Measurements from ENCODE around the gene PARS2.

PARS2 gene

DNA sequence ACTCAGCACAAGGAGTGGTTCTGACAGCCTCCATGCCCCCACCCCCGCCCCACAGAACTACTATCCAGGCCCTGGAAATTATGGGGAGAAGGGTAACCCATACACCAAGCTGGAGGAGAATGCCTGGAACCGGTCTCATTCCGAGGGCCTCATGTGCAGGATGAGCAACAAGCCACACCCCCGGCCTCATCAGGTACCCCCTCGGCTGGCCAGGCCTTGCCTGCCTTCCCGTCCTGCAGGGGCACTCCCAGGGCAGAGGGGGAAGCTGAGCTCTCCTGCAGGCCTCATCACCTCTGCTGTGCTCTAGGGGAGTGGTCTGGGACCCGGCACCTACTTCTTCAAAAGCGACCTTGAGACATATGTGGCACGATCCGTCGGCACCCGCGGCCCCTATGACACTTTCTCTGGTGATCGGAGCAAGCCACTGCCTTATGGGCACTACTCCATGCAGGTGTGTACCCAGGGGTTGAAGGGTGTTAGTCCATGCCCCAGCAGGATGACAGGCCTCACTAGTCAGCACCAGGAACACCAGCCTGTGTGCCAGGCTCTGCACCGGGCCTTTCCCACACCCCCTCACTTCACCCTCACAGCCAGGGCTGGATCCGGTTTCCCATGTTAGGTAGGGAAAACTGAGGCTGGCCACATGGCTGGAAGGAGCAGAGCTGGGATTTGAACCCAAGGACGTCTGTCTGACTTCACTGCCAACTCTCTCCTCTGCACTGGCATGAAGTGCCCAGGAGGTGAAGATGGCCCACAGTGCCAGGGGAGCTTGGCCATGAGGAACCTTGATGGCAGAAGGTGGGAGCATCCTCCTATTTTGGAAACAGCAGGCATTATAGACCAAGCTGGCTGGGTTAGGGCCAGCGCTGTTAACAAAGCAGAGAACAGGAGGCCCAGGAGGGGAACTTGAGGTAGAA, 47.7 kb upstream of the PARS2 start:
- Histone ChIP-seq H3K9ac (ENCODE audit: low read length) (no peak overlapping the region), H3K23ac (ENCODE audit: low read length in 2 of 2) (no peak overlapping the region), H2BK5ac (ENCODE audit: low read depth, low read length, poor library complexity, severe bottlenecking) (no peak overlapping the region), H3K27ac (ENCODE audit: low read length, poor library complexity, severe bottlenecking) (no peak overlapping the region), H3K36me3 (ENCODE audit: control insufficient read depth in 1 of 2, insufficient read depth in 2 of 2, low read depth in 1 of 2, low read length in 2 of 2) (no peaks in the 10 kb centered on the region), H3K18ac (ENCODE audit: low read depth in 1 of 2, low read length in 2 of 2) (no peak overlapping the region), H2AK5ac (ENCODE audit: low read length, severe bottlenecking) (no peak overlapping the region), H4K91ac (ENCODE audit: low read length) (no peak overlapping the region), H3K4ac (ENCODE audit: low read depth in 1 of 2, low read length in 2 of 2) (no peak overlapping the region), H3K4me3 (ENCODE audit: insufficient read depth in 1 of 2, low read depth in 1 of 2, low read length in 2 of 2) (no peak overlapping the region), H3K27me3 (ENCODE audit: control insufficient read depth in 1 of 2, insufficient read depth in 1 of 2, low read length in 2 of 2) (peaks cover 11 to 22% of the 10 kb centered on the region in 2 experiments), H4K8ac (ENCODE audit: low read length) (no peak overlapping the region), H2AFZ (ENCODE audit: low read depth, low read length) (no peak overlapping the region), H2BK120ac (ENCODE audit: low read depth, low read length) (no peak overlapping the region), H3K4me2 (ENCODE audit: low read length, poor library complexity, severe bottlenecking) (no peak overlapping the region), H3K4me1 (ENCODE audit: control insufficient read depth, insufficient read depth, low read depth, low read length) (peaks cover 12% of the 10 kb centered on the region), H3K14ac (ENCODE audit: low read length in 2 of 2) (no peak overlapping the region), H3K79me1 (replicated peaks; ENCODE audit: low read length, poor library complexity, severe bottlenecking) (no peaks in the 10 kb centered on the region), H3K9me3 (ENCODE audit: control insufficient read depth, low read length) (no peaks in the 10 kb centered on the region), H2BK12ac (ENCODE audit: low read length in 2 of 2) (no peak overlapping the region), H2BK15ac (ENCODE audit: low read depth, poor library complexity, severe bottlenecking) (no peak overlapping the region)
- WGBS, result 88% methylated on average over 16 of the region's 18 CpGs
- no peak for DNase-seq

DNA sequence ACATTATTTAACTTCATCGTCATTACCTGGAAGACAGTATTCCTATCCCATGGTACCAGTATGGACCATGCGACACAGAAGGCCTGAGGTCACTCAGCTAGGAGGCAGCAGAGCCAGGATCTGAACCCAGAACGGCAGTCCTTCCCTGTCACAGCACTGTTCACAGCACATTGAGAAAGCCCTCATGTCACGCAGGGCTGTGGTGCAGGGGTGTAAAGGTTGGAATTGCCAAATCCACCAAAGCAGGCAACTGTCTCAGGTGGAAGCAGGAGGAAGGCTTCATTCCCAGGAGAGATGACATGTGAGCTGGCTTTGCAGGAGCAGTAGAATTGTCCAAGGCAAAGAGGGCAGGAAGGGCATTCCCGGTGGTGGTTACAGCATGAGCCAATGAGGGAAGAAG, 46.7 kb upstream of the PARS2 start:
- WGBS, result 90% methylated on average over 5 of the region's 5 CpGs
- H3K9me3 ChIP-seq (ENCODE audit: control insufficient read depth, low read length), result no peaks in the 10 kb centered on the region
- no peak overlapping the region for H3K4ac ChIP-seq (ENCODE audit: low read depth in 1 of 2, low read length in 2 of 2)

DNA sequence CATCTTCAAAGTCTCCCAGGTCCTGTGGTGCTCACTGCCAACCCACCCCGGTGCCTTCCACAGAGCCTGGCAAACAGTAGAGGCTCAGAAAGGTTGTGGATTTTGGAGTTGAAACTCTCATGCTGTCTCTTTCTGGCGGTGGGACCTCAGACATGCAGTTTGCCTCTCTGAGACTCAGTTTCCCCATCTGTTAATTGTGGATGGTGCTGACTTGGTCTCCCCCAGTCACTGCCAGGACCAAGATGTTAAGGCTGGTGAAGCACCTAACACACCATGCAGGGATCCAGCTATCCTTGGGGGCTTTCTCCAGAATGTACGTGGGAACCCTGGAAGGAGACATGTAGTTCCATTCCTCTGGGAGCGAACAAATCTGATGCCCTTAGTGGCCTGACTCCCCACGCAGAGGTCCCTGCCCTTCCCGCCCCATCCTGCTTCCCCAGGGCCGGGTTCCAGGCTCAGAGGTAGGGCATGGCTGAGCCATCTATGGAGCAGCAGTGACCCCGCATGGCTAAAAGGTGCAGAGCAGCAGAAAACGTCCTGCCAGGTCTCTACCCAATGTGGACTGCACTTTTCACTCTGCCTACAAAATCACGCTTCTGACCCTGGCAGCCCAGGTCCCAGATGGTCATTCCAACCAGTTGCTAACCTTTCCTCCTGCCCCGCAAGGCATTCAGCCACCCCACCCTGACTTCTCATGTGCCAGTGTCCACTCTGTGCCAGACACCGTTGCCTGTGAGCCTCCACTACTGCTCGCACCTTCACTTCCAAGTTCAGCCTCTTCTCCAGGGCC, 46.0 kb upstream of the PARS2 start:
- Histone ChIP-seq H3K9me3 (ENCODE audit: control insufficient read depth, low read length) (no peaks in the 10 kb centered on the region), H2BK5ac (ENCODE audit: low read depth, low read length, poor library complexity, severe bottlenecking) (no peak overlapping the region), H4K8ac (ENCODE audit: low read length) (no peak overlapping the region), H3K14ac (ENCODE audit: low read length in 2 of 2) (peak overlapping the region in 1 of 2 experiments; percentile 4), H3K27me3 (ENCODE audit: control insufficient read depth in 1 of 2, insufficient read depth in 1 of 2, low read length in 2 of 2) (peaks cover 8 to 11% of the 10 kb centered on the region in 2 experiments), H2BK120ac (ENCODE audit: low read depth, low read length) (no peak overlapping the region), H3K27ac (ENCODE audit: low read length, poor library complexity, severe bottlenecking) (no peak overlapping the region), H3K79me1 (replicated peaks; ENCODE audit: low read length, poor library complexity, severe bottlenecking) (no peaks in the 10 kb centered on the region), H3K4ac (ENCODE audit: low read depth in 1 of 2, low read length in 2 of 2) (no peak overlapping the region), H2BK12ac (ENCODE audit: low read length in 2 of 2) (no peak overlapping the region), H4K91ac (ENCODE audit: low read length) (peak overlapping the region; percentile 6), H3K9ac (ENCODE audit: low read length) (peak overlapping the region; percentile 48), H2AK5ac (ENCODE audit: low read length, severe bottlenecking) (no peak overlapping the region), H3K18ac (ENCODE audit: low read depth in 1 of 2, low read length in 2 of 2) (no peak overlapping the region), H3K4me3 (ENCODE audit: insufficient read depth in 1 of 2, low read depth in 1 of 2, low read length in 2 of 2) (no peak overlapping the region), H2AFZ (ENCODE audit: low read depth, low read length) (no peak overlapping the region), H2BK15ac (ENCODE audit: low read depth, poor library complexity, severe bottlenecking) (no peak overlapping the region), H3K23ac (ENCODE audit: low read length in 2 of 2) (no peak overlapping the region), H3K4me1 (ENCODE audit: control insufficient read depth, insufficient read depth, low read depth, low read length) (peaks cover 12% of the 10 kb centered on the region), H3K4me2 (ENCODE audit: low read length, poor library complexity, severe bottlenecking) (no peak overlapping the region), H3K36me3 (ENCODE audit: control insufficient read depth in 1 of 2, insufficient read depth in 2 of 2, low read depth in 1 of 2, low read length in 2 of 2) (no peaks in the 10 kb centered on the region)
- WGBS, result 38% methylated on average over 13 of the region's 13 CpGs
- peak; percentile 56 for DNase-seq

More for the DNA sequence above, 46.7 kb upstream of the PARS2 start:
- Histone ChIP-seq H2BK12ac (ENCODE audit: low read length in 2 of 2) (no peak overlapping the region), H2AK5ac (ENCODE audit: low read length, severe bottlenecking) (peak overlapping the region; percentile 17), H3K4me3 (ENCODE audit: insufficient read depth in 1 of 2, low read depth in 1 of 2, low read length in 2 of 2) (no peak overlapping the region), H3K18ac (ENCODE audit: low read depth in 1 of 2, low read length in 2 of 2) (no peak overlapping the region), H4K8ac (ENCODE audit: low read length) (no peak overlapping the region), H3K27ac (ENCODE audit: low read length, poor library complexity, severe bottlenecking) (no peak overlapping the region), H4K91ac (ENCODE audit: low read length) (no peak overlapping the region), H3K27me3 (ENCODE audit: control insufficient read depth in 1 of 2, insufficient read depth in 1 of 2, low read length in 2 of 2) (peaks cover 11 to 14% of the 10 kb centered on the region in 2 experiments), H3K36me3 (ENCODE audit: control insufficient read depth in 1 of 2, insufficient read depth in 2 of 2, low read depth in 1 of 2, low read length in 2 of 2) (no peaks in the 10 kb centered on the region), H3K23ac (ENCODE audit: low read length in 2 of 2) (no peak overlapping the region), H2BK15ac (ENCODE audit: low read depth, poor library complexity, severe bottlenecking) (no peak overlapping the region), H2BK5ac (ENCODE audit: low read depth, low read length, poor library complexity, severe bottlenecking) (no peak overlapping the region), H3K4me1 (ENCODE audit: control insufficient read depth, insufficient read depth, low read depth, low read length) (peaks cover 12% of the 10 kb centered on the region), H3K4me2 (ENCODE audit: low read length, poor library complexity, severe bottlenecking) (no peak overlapping the region), H2AFZ (ENCODE audit: low read depth, low read length) (no peak overlapping the region), H3K9ac (ENCODE audit: low read length) (no peak overlapping the region), H2BK120ac (ENCODE audit: low read depth, low read length) (no peak overlapping the region), H3K79me1 (replicated peaks; ENCODE audit: low read length, poor library complexity, severe bottlenecking) (no peaks in the 10 kb centered on the region), H3K14ac (ENCODE audit: low read length in 2 of 2) (no peak overlapping the region)
- DNase-seq, result no peak

DNA sequence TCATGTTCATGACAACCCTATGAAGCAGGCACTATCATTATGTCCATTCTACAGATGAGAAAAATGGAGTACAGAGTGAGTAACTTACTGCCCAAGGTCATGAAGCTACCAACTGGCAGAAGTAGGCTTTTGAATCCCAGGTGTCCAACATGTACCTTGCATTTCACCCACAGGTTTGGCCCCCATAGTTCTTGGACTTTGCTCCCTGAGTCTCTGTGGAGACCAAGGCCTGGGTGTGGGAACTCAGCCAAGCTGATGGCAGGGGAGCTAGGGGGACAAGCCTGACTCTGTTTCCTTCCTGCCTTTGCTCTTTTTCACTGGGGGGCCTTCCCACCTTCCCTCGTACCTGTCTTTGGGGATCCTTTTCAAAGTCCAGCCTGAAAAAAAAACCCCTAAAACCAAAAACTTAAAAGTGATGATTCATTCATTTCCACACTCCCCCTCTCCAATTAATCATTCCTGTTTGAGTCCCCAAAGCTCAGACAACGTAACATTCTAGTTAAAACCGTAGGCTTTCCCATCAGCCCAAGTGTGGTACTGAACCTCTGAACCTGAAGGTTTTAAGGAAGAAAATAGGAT, 45.3 kb upstream of the PARS2 start:
- WGBS, result 75% methylated on average over 3 of the region's 3 CpGs
- peak overlapping the region; percentile 48 for H3K9ac ChIP-seq (ENCODE audit: low read length)

More for the DNA sequence above, 45.3 kb upstream of the PARS2 start:
- H4K8ac ChIP-seq (ENCODE audit: low read length), result no peak overlapping the region
- no peak overlapping the region for H2AFZ ChIP-seq (ENCODE audit: low read depth, low read length)
- H3K4me3 ChIP-seq (ENCODE audit: insufficient read depth in 1 of 2, low read depth in 1 of 2, low read length in 2 of 2), result no peak overlapping the region
- peaks cover 12% of the 10 kb centered on the region for H3K4me1 ChIP-seq (ENCODE audit: control insufficient read depth, insufficient read depth, low read depth, low read length)
- no peak overlapping the region for H3K4ac ChIP-seq (ENCODE audit: low read depth in 1 of 2, low read length in 2 of 2)
- H3K79me1 ChIP-seq (replicated peaks; ENCODE audit: low read length, poor library complexity, severe bottlenecking), result no peaks in the 10 kb centered on the region
- H2BK15ac ChIP-seq (ENCODE audit: low read depth, poor library complexity, severe bottlenecking), result no peak overlapping the region
- H3K14ac ChIP-seq (ENCODE audit: low read length in 2 of 2), result no peak overlapping the region
- H3K9me3 ChIP-seq (ENCODE audit: control insufficient read depth, low read length), result no peaks in the 10 kb centered on the region
- H4K91ac ChIP-seq (ENCODE audit: low read length), result no peak overlapping the region
- no peak overlapping the region for H2AK5ac ChIP-seq (ENCODE audit: low read length, severe bottlenecking)
- H2BK5ac ChIP-seq (ENCODE audit: low read depth, low read length, poor library complexity, severe bottlenecking), result no peak overlapping the region
- H3K27ac ChIP-seq (ENCODE audit: low read length, poor library complexity, severe bottlenecking), result no peak overlapping the region
- H3K4me2 ChIP-seq (ENCODE audit: low read length, poor library complexity, severe bottlenecking), result no peak overlapping the region
- H3K27me3 ChIP-seq (ENCODE audit: control insufficient read depth in 1 of 2, insufficient read depth in 1 of 2, low read length in 2 of 2), result peaks cover 7 to 8% of the 10 kb centered on the region in 2 experiments
- no peak overlapping the region for H3K18ac ChIP-seq (ENCODE audit: low read depth in 1 of 2, low read length in 2 of 2)
- H3K36me3 ChIP-seq (ENCODE audit: control insufficient read depth in 1 of 2, insufficient read depth in 2 of 2, low read depth in 1 of 2, low read length in 2 of 2), result no peaks in the 10 kb centered on the region
- no peak overlapping the region for H2BK12ac ChIP-seq (ENCODE audit: low read length in 2 of 2)
- no peak overlapping the region for H2BK120ac ChIP-seq (ENCODE audit: low read depth, low read length)
- no peak for DNase-seq
- no peak overlapping the region for H3K23ac ChIP-seq (ENCODE audit: low read length in 2 of 2)

Measured in mesenchymal stem cell (in vitro differentiated cells and primary cell).